Karpas-422 (cell line): ENCODE data around the gene GARIN5A. TPM values are rescaled to one million over a fixed set of nuclear protein-coding genes. Genes with fewer than 3 reads are reported as not detected.

Experiments used
- DNase-seq: peaks from one replicate; pipeline ENCODE4 v3.0.0-alpha.2; 2015
- H2AFZ ChIP-seq: fragments of 200-600 bp; sonication (generic); 2 replicates; pipeline ENCODE4 v1.6.1; 2014; ENCODE audit warnings: antibody characterized with exemption, low read length, mixed read lengths
- H3K27ac ChIP-seq: fragments of 200-600 bp; sonication (generic); 2 replicates; pipeline ENCODE4 v1.5.1; 2014; ENCODE audit warnings: mild to moderate bottlenecking, low read length, moderate library complexity
- H3K27me3 ChIP-seq: fragments of 200-600 bp; sonication (generic); 2 replicates; pipeline ENCODE4 v1.6.1; 2014; ENCODE audit warnings: low read length, mixed read lengths
- H3K36me3 ChIP-seq: fragments of 200-600 bp; sonication (generic); 2 replicates; pipeline ENCODE4 v1.6.1; 2014; ENCODE audit warnings: low read length, mixed read lengths; ENCODE audit not compliant: insufficient read depth
- H3K4me1 ChIP-seq: fragments of 200-600 bp; sonication (generic); 2 replicates; pipeline ENCODE4 v1.6.1; 2014; ENCODE audit warnings: mild to moderate bottlenecking, low read length, mixed read lengths
- H3K4me2 ChIP-seq: fragments of 200-600 bp; sonication (generic); 2 replicates; pipeline ENCODE4 v1.6.1; 2014; ENCODE audit warnings: low read length, low read depth, mild to moderate bottlenecking; ENCODE audit not compliant: poor library complexity, severe bottlenecking
- H3K4me3 ChIP-seq: fragments of 200-600 bp; sonication (generic); 2 replicates; pipeline ENCODE4 v1.5.1; 2014; ENCODE audit warnings: mild to moderate bottlenecking, antibody characterized with exemption, low read length, mixed read lengths
- H3K79me2 ChIP-seq: fragments of 200-600 bp; sonication (generic); 2 replicates; pipeline ENCODE4 v1.6.1; 2014; ENCODE audit warnings: mild to moderate bottlenecking, low read length, mixed read lengths
- H3K9ac ChIP-seq: fragments of 200-600 bp; sonication (generic); 2 replicates; pipeline ENCODE4 v1.6.0; 2014; ENCODE audit warnings: low read length
- H3K9me2 ChIP-seq: fragments of 200-600 bp; sonication (generic), shearing (Covaris generic); replicated peaks from 2 replicates; pipeline ENCODE4 v1.6.0; 2014; ENCODE audit warnings: mild to moderate bottlenecking, low read length, moderate library complexity; ENCODE audit not compliant: insufficient read depth
- H3K9me3 ChIP-seq: fragments of 300-700, 200-600 bp; sonication (generic); 2 replicates; pipeline ENCODE4 v1.6.1; 2014; ENCODE audit warnings: low read length, mixed read lengths
- H4K20me1 ChIP-seq: fragments of 200-600 bp; sonication (generic); 2 replicates; pipeline ENCODE4 v1.6.1; 2014; ENCODE audit warnings: mild to moderate bottlenecking, antibody characterized with exemption, low read length, low read depth; ENCODE audit not compliant: insufficient read depth
- total RNA-seq: library from RNA; depleted of rRNA; stranded (reverse); fragments of >200 nt; shearing (Covaris generic); gene quantifications from 2 replicates; pipeline ENCODE4 v1.2.3, GENCODE V29; 2014; ENCODE audit warnings: low replicate concordance

Gene GARIN5A
- total RNA-seq, 1 experiment from 2014 or later = not detected

DNA sequence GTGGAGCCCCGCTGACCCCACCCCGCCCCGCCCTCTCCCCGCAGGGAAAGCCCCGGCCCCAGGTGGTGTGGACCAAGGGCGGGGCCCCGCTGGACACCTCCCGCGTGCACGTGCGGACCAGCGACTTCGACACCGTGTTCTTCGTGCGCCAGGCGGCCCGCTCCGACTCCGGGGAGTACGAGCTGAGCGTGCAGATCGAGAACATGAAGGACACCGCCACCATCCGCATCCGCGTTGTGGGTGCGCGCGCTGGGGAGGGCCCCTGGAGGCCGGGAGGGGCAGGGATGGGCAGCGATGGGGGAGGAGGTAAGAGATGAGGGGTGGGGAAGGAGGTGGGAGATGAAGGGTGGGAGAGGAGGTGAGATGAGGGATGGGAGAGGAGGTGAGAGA is 17.6 kb downstream of the GARIN5A start:
- H3K9me2 ChIP-seq = no peaks in the 10 kb centered on the region
- DNase-seq = no peak
- no peak overlapping the region for H3K4me3 ChIP-seq
- no peaks in the 10 kb centered on the region for H3K36me3 ChIP-seq
- no peak overlapping the region for H3K27ac ChIP-seq
- H3K4me1 ChIP-seq = peaks cover 18% of the 10 kb centered on the region
- no peak overlapping the region for H3K4me2 ChIP-seq
- H3K79me2 ChIP-seq = no peaks in the 10 kb centered on the region
- no peak overlapping the region for H2AFZ ChIP-seq
- no peak overlapping the region for H3K9ac ChIP-seq
- no peaks in the 10 kb centered on the region for H3K27me3 ChIP-seq
- no peaks in the 10 kb centered on the region for H4K20me1 ChIP-seq
- H3K9me3 ChIP-seq = no peaks in the 10 kb centered on the region

- no peaks in the 10 kb centered on the region for H3K9me2 ChIP-seq
- H3K27me3 ChIP-seq = no peaks in the 10 kb centered on the region
- H4K20me1 ChIP-seq = no peaks in the 10 kb centered on the region
- no peak overlapping the region for H3K9ac ChIP-seq
- no peak overlapping the region for H3K4me2 ChIP-seq
- no peaks in the 10 kb centered on the region for H3K36me3 ChIP-seq
- H3K79me2 ChIP-seq = no peaks in the 10 kb centered on the region
- no peaks in the 10 kb centered on the region for H3K9me3 ChIP-seq
- H2AFZ ChIP-seq = no peak overlapping the region
- H3K4me1 ChIP-seq = peaks cover 18% of the 10 kb centered on the region
- H3K27ac ChIP-seq = no peak overlapping the region
- no peak for DNase-seq
- no peak overlapping the region for H3K4me3 ChIP-seq
Observed at GRCh38 chr19:50458396-50459066, 18.1 kb downstream of the GARIN5A start.

DNA sequence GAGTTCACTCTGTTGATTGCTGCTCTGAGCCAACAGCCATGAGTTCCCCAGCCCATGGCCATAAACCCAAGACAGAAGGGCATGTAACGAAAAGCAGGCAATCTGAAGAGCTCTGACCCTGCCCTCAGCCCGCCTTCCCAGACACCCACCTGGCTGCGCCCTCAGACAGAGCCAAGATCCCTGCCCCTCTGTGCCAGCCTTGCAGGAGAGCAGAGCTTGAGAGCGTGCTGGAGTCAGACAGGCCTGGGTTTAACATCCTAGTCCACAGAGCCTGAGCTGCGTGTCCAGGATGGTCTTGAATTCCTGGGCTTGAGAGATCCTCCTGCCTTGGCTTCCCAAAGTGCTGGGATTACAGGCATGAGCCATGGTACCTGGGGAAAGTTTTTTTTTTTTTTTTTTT is 19.3 kb downstream of the GARIN5A start:
- Histone ChIP-seq H3K27me3 (no peaks in the 10 kb centered on the region), H4K20me1 (no peaks in the 10 kb centered on the region)
- DNase-seq = no peak

DNA sequence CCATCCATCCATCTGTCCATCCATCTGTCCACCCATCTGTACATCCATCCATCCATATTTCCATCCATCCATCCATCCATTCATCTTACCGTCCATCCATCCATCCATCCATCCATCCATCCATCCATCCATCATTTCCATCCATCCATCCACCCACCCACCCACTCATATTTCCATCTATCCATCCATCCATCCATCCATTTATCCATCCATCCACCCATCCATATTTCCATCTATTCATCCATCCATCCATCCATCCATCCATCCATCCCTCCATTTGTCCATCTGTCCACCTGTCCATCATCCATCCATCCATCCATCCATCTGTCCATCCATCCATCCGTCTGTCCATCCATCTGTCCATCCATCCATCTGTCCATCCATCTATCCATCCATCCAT is 20.7 kb downstream of the GARIN5A start:
- Histone ChIP-seq H3K9me3 (no peaks in the 10 kb centered on the region), H2AFZ (no peak overlapping the region), H3K4me2 (no peak overlapping the region), H3K36me3 (no peaks in the 10 kb centered on the region), H3K27me3 (no peaks in the 10 kb centered on the region), H4K20me1 (no peaks in the 10 kb centered on the region), H3K9me2 (no peaks in the 10 kb centered on the region), H3K4me3 (no peak overlapping the region), H3K27ac (no peak overlapping the region), H3K9ac (no peak overlapping the region), H3K4me1 (peaks cover 17% of the 10 kb centered on the region), H3K79me2 (no peaks in the 10 kb centered on the region)
- no peak for DNase-seq

More for the DNA sequence above, 19.3 kb downstream of the GARIN5A start:
- H3K36me3 ChIP-seq = no peaks in the 10 kb centered on the region
- no peaks in the 10 kb centered on the region for H3K9me3 ChIP-seq
- H3K4me3 ChIP-seq = no peak overlapping the region
- H3K79me2 ChIP-seq = no peaks in the 10 kb centered on the region
- peaks cover 18% of the 10 kb centered on the region for H3K4me1 ChIP-seq
- no peaks in the 10 kb centered on the region for H3K9me2 ChIP-seq
- no peak overlapping the region for H3K4me2 ChIP-seq
- no peak overlapping the region for H2AFZ ChIP-seq
- H3K27ac ChIP-seq = no peak overlapping the region
- H3K9ac ChIP-seq = no peak overlapping the region

DNA sequence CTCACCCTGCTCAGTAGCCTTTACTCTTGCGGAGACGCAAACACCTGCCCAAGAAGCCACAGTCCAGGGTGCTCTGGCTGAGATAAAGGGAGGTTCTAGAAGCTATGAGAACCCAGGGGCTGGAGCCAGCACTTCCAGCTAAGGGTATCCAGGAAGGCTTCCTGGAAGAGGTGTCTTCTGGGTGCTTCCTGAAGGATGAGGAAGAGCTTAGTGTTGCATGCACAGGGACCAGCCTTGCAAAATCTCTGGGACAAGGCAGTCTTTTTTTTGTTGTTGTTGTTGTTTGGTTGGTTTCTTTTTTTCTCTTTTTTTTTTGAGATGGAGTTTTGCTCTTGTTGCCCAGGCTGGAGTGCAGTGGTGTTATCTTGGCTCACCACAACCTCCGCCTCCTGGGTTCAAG is 23.4 kb downstream of the GARIN5A start:
- Histone ChIP-seq H3K4me3 (no peak overlapping the region), H3K9ac (no peak overlapping the region), H3K9me2 (no peaks in the 10 kb centered on the region), H3K9me3 (no peaks in the 10 kb centered on the region), H3K4me2 (no peak overlapping the region), H3K27ac (no peak overlapping the region), H3K79me2 (no peaks in the 10 kb centered on the region), H3K27me3 (no peaks in the 10 kb centered on the region), H3K4me1 (no peaks in the 10 kb centered on the region), H2AFZ (no peak overlapping the region), H4K20me1 (no peaks in the 10 kb centered on the region), H3K36me3 (peaks cover under 1% of the 10 kb centered on the region; the same call in 1 of the 2 replicates)
- DNase-seq = no peak

DNA sequence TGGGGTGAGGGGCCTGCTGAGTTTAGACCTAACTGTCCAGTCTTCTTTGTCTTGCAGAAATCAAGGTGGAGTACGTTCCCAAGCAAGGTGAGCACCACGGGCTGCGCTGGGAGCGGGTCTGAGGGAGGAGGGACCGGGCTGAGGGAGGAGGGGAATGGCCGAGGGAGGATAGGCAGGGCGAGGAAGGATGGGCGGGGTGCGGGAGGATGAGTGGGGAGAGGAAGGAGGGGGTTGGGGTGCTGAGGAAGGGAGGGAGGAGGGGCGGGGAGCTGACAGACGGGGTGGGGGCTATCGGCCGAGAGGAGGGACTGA is 25.5 kb downstream of the GARIN5A start:
- Histone ChIP-seq H3K9me3 (no peaks in the 10 kb centered on the region), H3K36me3 (peaks cover 4% of the 10 kb centered on the region; the same call in 1 of the 2 replicates), H3K9me2 (no peaks in the 10 kb centered on the region), H4K20me1 (no peaks in the 10 kb centered on the region), H3K79me2 (no peaks in the 10 kb centered on the region), H3K27ac (no peak overlapping the region), H3K4me2 (no peak overlapping the region), H3K4me3 (no peak overlapping the region), H2AFZ (no peak overlapping the region), H3K27me3 (no peaks in the 10 kb centered on the region), H3K9ac (no peak overlapping the region), H3K4me1 (no peaks in the 10 kb centered on the region)
- no peak for DNase-seq

GRCh38 chr19:50450369-50451222 is 26.1 kb downstream of the GARIN5A start:
- no peak for DNase-seq
- no peak overlapping the region for H3K9ac ChIP-seq
- no peaks in the 10 kb centered on the region for H3K4me1 ChIP-seq
- H3K4me2 ChIP-seq = no peak overlapping the region
- no peaks in the 10 kb centered on the region for H3K9me2 ChIP-seq
- peaks cover 4% of the 10 kb centered on the region; the same call in 1 of the 2 replicates for H3K36me3 ChIP-seq
- H3K27me3 ChIP-seq = no peaks in the 10 kb centered on the region
- no peaks in the 10 kb centered on the region for H3K9me3 ChIP-seq
- H4K20me1 ChIP-seq = no peaks in the 10 kb centered on the region
- no peaks in the 10 kb centered on the region for H3K79me2 ChIP-seq
- H3K4me3 ChIP-seq = no peak overlapping the region
- no peak overlapping the region for H3K27ac ChIP-seq
- no peak overlapping the region for H2AFZ ChIP-seq

- Histone ChIP-seq H3K9me2 (no peaks in the 10 kb centered on the region), H3K79me2 (no peaks in the 10 kb centered on the region), H3K4me3 (no peak overlapping the region), H3K27me3 (no peaks in the 10 kb centered on the region), H3K4me2 (no peak overlapping the region), H3K9ac (no peak overlapping the region), H2AFZ (no peak overlapping the region), H4K20me1 (no peaks in the 10 kb centered on the region), H3K27ac (no peak overlapping the region), H3K9me3 (no peaks in the 10 kb centered on the region), H3K4me1 (no peaks in the 10 kb centered on the region), H3K36me3 (peaks cover 4% of the 10 kb centered on the region; the same call in 1 of the 2 replicates)
- no peak for DNase-seq
Observed at GRCh38 chr19:50449236-50449899, 27.3 kb downstream of the GARIN5A start.
